K562 (cell line): ENCODE measurements around the gene PEX3. TPM values are rescaled to one million over a fixed set of nuclear protein-coding genes. Genes with fewer than 3 reads are reported as not detected.

ENCODE experiments used
- ELK1 ChIP-seq: sonication (generic); formaldehyde crosslinking; IDR thresholded peaks from 2 replicates; pipeline ENCODE4 v1.8.1; 2022; ENCODE audit warnings: missing genetic modification reagents
- KLF10 ChIP-seq: fragments of 250-450 bp; sonication (Bioruptor Pico); IDR thresholded peaks from 2 replicates; pipeline ENCODE4 v1.6.1; 2021; ENCODE audit warnings: matching md5 sums
- NCOA2 ChIP-seq, 2 experiments: fragments of 450-650 bp; IDR thresholded peaks; 2 replicates each; pipeline ENCODE4 v1.6.1; 2018; ENCODE audit warnings: mild to moderate bottlenecking in 2 of 2, moderate library complexity in 1 of 2; ENCODE audit not compliant: partially characterized antibody in 2 of 2
- NR1H2 ChIP-seq: sonication (generic); formaldehyde crosslinking; IDR thresholded peaks from 2 replicates; pipeline ENCODE4 v1.4.0; 2020; ENCODE audit warnings: mild to moderate bottlenecking, missing genetic modification reagents
- PHB ChIP-seq: fragments of 250-450 bp; sonication (Bioruptor Pico); IDR thresholded peaks from 2 replicates; pipeline ENCODE4 v1.5.0; 2021
- PML ChIP-seq: IDR thresholded peaks from 2 replicates; pipeline ENCODE4 v1.6.1; 2012; ENCODE audit warnings: low read length, inconsistent platforms
- SLC30A9 ChIP-seq: fragments of 250-450 bp; sonication (Bioruptor Pico); IDR thresholded peaks from 2 replicates; pipeline ENCODE4 v1.8.0; 2022; ENCODE audit warnings: mild to moderate bottlenecking, moderate library complexity
- SMAD3 ChIP-seq: fragments of 450-650 bp; formaldehyde crosslinking; conservative IDR thresholded peaks from 2 replicates; pipeline ENCODE4 v1.4.0; 2020; ENCODE audit warnings: mild to moderate bottlenecking
- TAL1 ChIP-seq: fragments of 450-650 bp; IDR thresholded peaks from 2 replicates; pipeline ENCODE4 v1.6.1; 2016; ENCODE audit warnings: mild to moderate bottlenecking
- TSHZ1 ChIP-seq: fragments of 250-450 bp; sonication (Bioruptor Pico); IDR thresholded peaks from 2 replicates; pipeline ENCODE4 v1.4.0; 2020; ENCODE audit warnings: mild to moderate bottlenecking, moderate library complexity
- ZBTB12 ChIP-seq: fragments of 250-450 bp; sonication (Bioruptor Pico); IDR thresholded peaks from 2 replicates; pipeline ENCODE4 v1.4.0; 2020
- ZNF175 ChIP-seq: fragments of 200-800 bp; sonication (Bioruptor generic); IDR thresholded peaks from 2 replicates; pipeline ENCODE4 v1.6.1; 2016; ENCODE audit warnings: low read depth, mild to moderate bottlenecking, missing genetic modification characterization, missing compliant biosample characterization
- ZNF212 ChIP-seq: fragments of 450-650 bp; formaldehyde crosslinking; IDR thresholded peaks from 2 replicates; pipeline ENCODE4 v1.4.0; 2020; ENCODE audit warnings: mild to moderate bottlenecking
- ZNF282 ChIP-seq: sonication (generic); formaldehyde crosslinking; IDR thresholded peaks from 2 replicates; pipeline ENCODE4 v1.8.1; 2023; ENCODE audit warnings: missing genetic modification reagents
- ZNF584 ChIP-seq: fragments of 200-800 bp; sonication (Bioruptor generic); IDR thresholded peaks from 2 replicates; pipeline ENCODE4 v1.6.1; 2016; ENCODE audit warnings: low read depth, mild to moderate bottlenecking, missing genetic modification characterization, missing compliant biosample characterization
- ZNF766 ChIP-seq: fragments of 200-800 bp; sonication (Bioruptor generic); conservative IDR thresholded peaks from 2 replicates; pipeline ENCODE4 v1.6.1; 2016; ENCODE audit warnings: missing genetic modification characterization, missing compliant biosample characterization
- polyA plus RNA-seq, 8 experiments: library from polyadenylated mRNA; depleted of rRNA in 4 of 8; stranded (reverse) in 5 of 8; unstranded in 3 of 8; fragments of >200 nt; fragmentation: Nextera tagmentation in 2 of 8; fragmentation: Illumina TruSeq in 1 of 8; extraction: Ambion mirVana in 2 of 8; extraction: Trizol in 1 of 8; gene quantifications; 2 replicates each; pipeline versions ENCODE4 v1.2.1 to v1.2.3, GENCODE V29; 2011 to 2014; ENCODE audit warnings: inconsistent platforms in 1 of 8, missing spikeins in 1 of 8
- total RNA-seq, 7 experiments: library from RNA; depleted of rRNA in 6 of 7; stranded (reverse); fragments of >200 nt in 6 of 7; fragmentation: Illumina TruSeq in 2 of 7; extraction: Trizol in 2 of 7; gene quantifications; 2 replicates each; pipeline versions ENCODE4 v1.2.1 to v1.2.3, GENCODE V29; 2011 to 2021; ENCODE audit warnings: low replicate concordance in 1 of 7

PEX3 gene
- total and polyA plus RNA-seq, 9 of the 15 experiments (the other 6 are each of a cell fraction or from before 2014, with no cell fraction given), result 17.3 to 69.6 (median 32.7) TPM

- TF ChIP-seq NCOA2 (IDR thresholded peaks at IDR 0.05; ENCODE audit: partially characterized antibody in 2 of 2) (no peak), PML (peak; percentile 73; the same call in 1 of the 2 replicates), NR1H2 (peak; percentile 94; the same call in 1 of the 2 replicates), TAL1 (no peak), ZBTB12 (CRISPR knock-in tag) (no peak), ELK1 (CRISPR knock-in tag) (no peak), KLF10 (CRISPR knock-in tag) (no peak), SLC30A9 (CRISPR knock-in tag) (no peak), SMAD3 (CRISPR knock-in tag) (no peak; the same call in 1 of the 2 replicates), TSHZ1 (CRISPR knock-in tag) (no peak), ZNF175 (CRISPR knock-in tag) (0 out of 2 replicates have a peak, but pooled peaks have one; percentile 78), ZNF766 (CRISPR knock-in tag) (no peak; the same call in 1 of the 2 replicates), PHB (CRISPR knock-in tag) (0 out of 2 replicates have a peak, but pooled peaks have one; percentile 8), ZNF212 (CRISPR knock-in tag) (no peak), ZNF584 (0 out of 2 replicates have a peak, but pooled peaks have one; percentile 51), ZNF282 (CRISPR knock-in tag) (peak; percentile 97)
Observed at GRCh38 chr6:143510991-143511891, 60.6 kb downstream of the PEX3 start, which contains the start of gene FUCA2 (continued).
